Esophagus muscularis mucosa (tissue), 4 donors: ENCODE measurements around the gene PDS5A.

Source experiments
- CTCF ChIP-seq, 3 experiments: fragments of 200-600 bp in 2 of 3; fragments of 450-650 bp in 1 of 3; sonication (generic) in 2 of 3; IDR thresholded peaks; one replicate each; pipeline ENCODE4 v1.5.1; 2017 to 2019; ENCODE audit warnings: antibody characterized with exemption in 3 of 3, mild to moderate bottlenecking in 2 of 3, moderate library complexity in 1 of 3
- EP300 ChIP-seq: sonication (generic); formaldehyde crosslinking; IDR thresholded peaks from one replicate; pipeline ENCODE4 v1.6.1; 2017; ENCODE audit warnings: antibody characterized with exemption
- POLR2AphosphoS5 ChIP-seq, 2 donors: sonication (generic); formaldehyde crosslinking; IDR thresholded peaks; one replicate each; pipeline ENCODE4 v1.6.1; 2017; ENCODE audit warnings: antibody characterized with exemption in 2 of 2

GRCh38 chr4:39947417-39947816 is 30.3 kb downstream of the PDS5A start:
- TF ChIP-seq CTCF (IDR thresholded peaks at IDR 0.05), result no peak
- TF ChIP-seq EP300, result no peak
- no peak for TF ChIP-seq POLR2AphosphoS5 (IDR thresholded peaks at IDR 0.05)
